Stimulated activated CD8-positive, alpha-beta memory T cell treated with anti-CD3 and anti-CD28 coated beads, Interleukin-7, amount 100 ng/mL, for 1 hour (primary cell): ENCODE measurements around the gene AGO3.
"Not testable (repeated sequence)": the region's sequence is repeated elsewhere in the genome, so short reads cannot be mapped to it uniquely, and the experiment has no call there.

ENCODE experiments used
- DNase-seq, 2 donors: peaks; one replicate each; pipeline ENCODE4 v3.0.0-alpha.2; 2020; ENCODE audit warnings: low read depth in 2 of 2

AGO3 gene

GRCh38 chr1:36008546-36009197 is 77.8 kb downstream of the AGO3 start:
- no peak for DNase-seq

- DNase-seq = no peak
These were observed 83.9 kb downstream of the AGO3 start for GRCh38 chr1:36014722-36015220.

GRCh38 chr1:36016686-36017085 is 85.8 kb downstream of the AGO3 start:
- no peak for DNase-seq

GRCh38 chr1:36023098-36023769 is 92.3 kb downstream of the AGO3 start:
- no peak for DNase-seq

GRCh38 chr1:36024024-36024423 is 93.1 kb downstream of the AGO3 start:
- not testable (repeated sequence) for DNase-seq

GRCh38 chr1:36024847-36025246 is 93.9 kb downstream of the AGO3 start:
- no peak for DNase-seq

GRCh38 chr1:36027766-36028165 is 96.9 kb downstream of the AGO3 start:
- DNase-seq = no peak

GRCh38 chr1:36031441-36031840 is 100.5 kb downstream of the AGO3 start:
- no peak for DNase-seq

- DNase-seq = no peak
These were observed 103.8 kb downstream of the AGO3 start for GRCh38 chr1:36034692-36035091.

GRCh38 chr1:36035154-36035553 is 104.2 kb downstream of the AGO3 start:
- no peak for DNase-seq

- no peak for DNase-seq
These were observed 109.3 kb downstream of the AGO3 start for GRCh38 chr1:36040238-36040637.

- DNase-seq = no peak
These were observed 120.9 kb downstream of the AGO3 start for GRCh38 chr1:36051821-36052220.

- DNase-seq = no peak
These were observed 123.1 kb downstream of the AGO3 start for GRCh38 chr1:36053978-36054377.

- DNase-seq = no peak
These were observed 124.8 kb downstream of the AGO3 start for GRCh38 chr1:36055706-36056105.

GRCh38 chr1:36062315-36062714 is 131.4 kb downstream of the AGO3 start:
- DNase-seq = no peak

GRCh38 chr1:36067871-36068270 is 137.0 kb downstream of the AGO3 start:
- DNase-seq = no peak

- no peak for DNase-seq
These were observed 138.0 kb downstream of the AGO3 start for GRCh38 chr1:36068866-36069265.

- DNase-seq = no peak
These were observed 139.4 kb downstream of the AGO3 start for GRCh38 chr1:36070349-36070748.

- DNase-seq = no peak
These were observed 146.2 kb downstream of the AGO3 start for GRCh38 chr1:36076979-36077573.

- DNase-seq = no peak
These were observed 149.3 kb downstream of the AGO3 start for GRCh38 chr1:36080236-36080635.

GRCh38 chr1:36080801-36081200 is 149.9 kb downstream of the AGO3 start:
- DNase-seq = no peak

- no peak for DNase-seq
These were observed 151.1 kb downstream of the AGO3 start for GRCh38 chr1:36081926-36082485.

GRCh38 chr1:36083219-36083618 is 152.3 kb downstream of the AGO3 start:
- DNase-seq = no peak
